GM21381 (cell line): ENCODE measurements around the gene TBCK.

Source experiments
- ATAC-seq: cut with Tn5 transposase; IDR thresholded peaks from one replicate; pipeline ENCODE4 v1.9.1; 2021; ENCODE audit warnings: mild to moderate bottlenecking, moderate library complexity; ENCODE audit not compliant: unreplicated experiment

The TBCK gene

DNA sequence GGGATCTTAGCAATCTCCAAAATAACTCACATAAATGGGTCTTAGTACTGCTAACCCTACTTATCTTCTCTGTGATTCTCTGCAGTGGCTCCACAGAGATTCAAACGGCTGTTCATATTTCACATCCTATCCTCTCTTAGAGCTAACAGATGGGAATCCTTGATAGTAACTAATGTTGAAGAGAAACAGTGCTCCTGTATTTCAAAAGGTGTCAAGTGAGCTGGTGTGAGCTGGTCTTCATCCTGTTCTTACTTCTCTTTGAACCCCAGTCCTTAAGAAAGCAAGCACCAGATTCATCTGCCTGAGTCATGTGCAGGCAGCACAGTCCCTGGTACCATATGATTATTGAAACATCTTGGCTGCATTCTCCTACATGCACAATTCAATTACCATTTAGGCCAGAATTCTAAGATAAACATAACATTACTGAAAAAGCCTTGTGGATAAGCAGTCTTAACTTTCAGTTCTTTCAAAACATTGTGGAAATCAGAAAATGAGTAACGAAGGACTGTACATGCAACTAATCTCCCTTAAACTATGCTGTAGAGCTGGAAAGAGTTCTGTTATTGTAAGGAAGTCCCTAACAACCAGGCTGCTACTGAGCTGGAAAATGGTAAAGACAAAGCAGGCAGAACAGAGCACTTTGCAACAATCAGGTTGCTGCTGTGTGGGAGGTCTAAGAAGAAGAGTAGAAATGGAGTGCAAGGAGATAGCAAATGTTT is 267.6 kb downstream of the TBCK start:
- ATAC-seq = no peak

- ATAC-seq = no peak
Measured at GRCh38 chr4:106046083-106046482, 269.9 kb downstream of the TBCK start.

GRCh38 chr4:106041294-106042002 is 274.6 kb downstream of the TBCK start:
- ATAC-seq = no peak

- no peak for ATAC-seq
Measured at GRCh38 chr4:106039796-106040195, 276.2 kb downstream of the TBCK start.

- no peak for ATAC-seq
Measured at GRCh38 chr4:106038908-106039307, 277.1 kb downstream of the TBCK start.

DNA sequence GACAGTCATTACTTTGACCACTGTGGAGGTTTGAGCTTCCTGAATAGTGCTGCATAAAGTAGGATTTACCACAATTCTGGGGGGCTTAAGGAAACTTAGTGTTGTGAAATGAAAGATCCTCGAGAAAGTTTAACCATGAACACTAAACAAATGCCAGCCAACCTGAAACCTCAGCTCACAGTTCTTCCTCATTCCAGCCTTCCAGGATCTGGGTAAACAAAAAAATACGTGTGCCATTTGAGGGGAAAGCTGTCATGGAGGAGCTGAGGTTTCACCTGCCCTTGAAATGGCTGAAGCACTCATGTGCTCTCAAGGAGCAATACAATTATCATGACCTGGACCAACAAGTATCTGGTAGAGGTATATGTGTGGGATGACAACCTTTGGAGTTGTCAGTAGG is 278.0 kb downstream of the TBCK start:
- no peak for ATAC-seq

- no peak for ATAC-seq
Measured at GRCh38 chr4:106036848-106037247, 279.2 kb downstream of the TBCK start.

DNA sequence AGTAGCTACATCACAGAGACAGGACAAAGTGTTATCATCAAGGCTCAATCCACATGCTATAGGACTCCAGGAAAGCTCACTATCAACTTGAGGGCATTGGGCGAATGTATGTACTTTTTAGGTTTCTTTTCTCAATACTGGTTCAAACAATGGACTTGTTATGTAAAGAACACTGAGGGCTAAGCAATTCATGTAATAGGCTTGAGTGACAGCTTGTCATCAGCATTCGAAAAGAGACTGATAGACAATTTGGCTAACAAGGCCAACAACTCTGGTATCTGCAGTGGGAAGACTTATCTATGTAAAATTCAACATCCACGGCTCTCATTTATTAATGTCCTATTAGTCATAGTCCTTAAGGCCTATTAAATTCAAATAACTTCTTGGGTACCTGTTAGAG is 279.7 kb downstream of the TBCK start:
- no peak for ATAC-seq

GRCh38 chr4:106035204-106035603 is 280.8 kb downstream of the TBCK start:
- no peak for ATAC-seq

GRCh38 chr4:106034751-106035150 is 281.3 kb downstream of the TBCK start:
- no peak for ATAC-seq

- ATAC-seq = no peak
Measured at GRCh38 chr4:106034220-106034619, 281.8 kb downstream of the TBCK start.

- ATAC-seq = no peak
Measured at GRCh38 chr4:106033469-106033868, 282.5 kb downstream of the TBCK start.

GRCh38 chr4:106032851-106033286 is 283.1 kb downstream of the TBCK start:
- no peak for ATAC-seq

- no peak for ATAC-seq
Measured at GRCh38 chr4:106022454-106022853, 293.6 kb downstream of the TBCK start.

- ATAC-seq = no peak
Measured at GRCh38 chr4:106021737-106022410, 294.1 kb downstream of the TBCK start.

DNA sequence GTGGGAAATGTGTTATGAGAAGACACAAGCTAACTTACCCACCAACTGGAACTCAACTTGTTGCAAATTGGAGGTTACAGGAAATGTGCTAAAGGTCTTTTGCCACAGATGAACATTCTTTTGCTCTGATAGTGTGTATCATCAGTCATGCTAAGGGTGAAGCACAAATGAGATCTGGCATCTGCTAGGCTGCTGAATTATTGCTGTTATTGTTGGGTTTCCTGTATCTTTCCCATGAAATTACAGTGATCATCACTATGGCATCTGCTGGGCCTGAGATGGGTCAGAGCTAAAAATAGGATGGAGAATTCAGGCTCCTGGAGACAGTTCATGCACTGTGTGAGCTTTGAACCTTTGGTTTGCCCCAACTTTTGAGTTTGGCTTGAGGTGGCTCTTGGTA is 296.2 kb downstream of the TBCK start:
- no peak for ATAC-seq

DNA sequence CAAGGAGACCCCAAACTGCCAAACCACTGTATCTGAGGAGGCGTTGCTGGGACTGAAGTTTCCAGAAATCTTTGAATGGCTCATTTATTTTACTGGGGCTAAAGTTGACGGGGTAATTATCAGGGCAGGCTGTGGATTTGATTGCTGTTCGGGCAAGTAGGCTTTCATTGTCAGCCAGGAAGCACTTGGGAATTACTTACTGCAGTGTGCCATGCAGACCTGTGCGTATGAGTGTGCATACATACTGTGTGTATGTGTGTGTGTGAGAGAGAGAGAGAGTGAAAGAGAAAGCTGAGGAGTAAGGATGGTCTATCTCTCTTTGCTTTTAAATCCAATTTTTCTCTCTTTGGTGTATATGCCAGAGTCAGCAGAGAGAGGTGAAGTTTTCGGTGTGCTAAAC is 298.0 kb downstream of the TBCK start:
- no peak for ATAC-seq

- no peak for ATAC-seq
Measured at GRCh38 chr4:106011387-106011786, 304.6 kb downstream of the TBCK start.

DNA sequence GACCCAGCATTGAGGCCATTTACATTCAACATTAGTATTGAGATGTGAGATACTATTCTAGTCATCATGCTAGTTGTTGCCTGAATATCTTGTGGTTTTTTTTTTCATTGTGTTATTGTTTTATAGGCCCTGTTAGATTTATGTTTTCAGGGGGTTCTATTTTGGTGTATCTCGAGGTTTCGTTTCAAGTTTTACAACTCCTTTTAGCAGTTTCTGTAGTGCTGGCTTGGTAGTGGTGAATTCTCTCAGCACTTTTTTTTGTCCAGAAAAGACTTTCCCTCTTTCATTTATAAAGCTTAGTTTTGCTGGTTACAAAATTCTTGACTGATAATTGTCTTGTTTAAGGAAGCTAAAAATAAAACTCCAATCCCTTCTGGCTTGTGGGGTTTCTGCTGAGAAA is 305.2 kb downstream of the TBCK start:
- no peak for ATAC-seq

DNA sequence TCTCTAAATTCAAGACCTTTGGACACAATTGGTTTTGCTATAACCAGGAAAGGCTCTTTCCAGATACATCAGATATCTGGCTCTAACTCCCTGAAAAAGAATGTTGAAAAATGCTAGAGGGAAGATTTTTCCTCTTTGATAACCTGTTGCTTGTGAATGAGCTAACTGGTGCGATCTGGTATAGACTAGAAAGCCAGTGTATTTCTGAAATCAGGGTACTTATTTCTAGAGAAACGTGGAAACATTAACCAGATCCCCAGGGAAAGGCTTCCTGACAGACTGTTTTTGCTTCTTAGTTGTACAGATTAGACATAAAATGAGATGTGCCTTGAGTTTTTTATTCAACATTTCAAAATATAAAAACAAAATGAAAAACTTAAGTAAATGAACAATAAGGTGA is 313.0 kb downstream of the TBCK start:
- no peak for ATAC-seq

- no peak for ATAC-seq
Measured at GRCh38 chr4:105998171-105999063, 317.6 kb downstream of the TBCK start.
